ENCODE data around the gene SORL1-AS1.
"Not testable (repeated sequence)": the region's sequence is repeated elsewhere in the genome, so short reads cannot be mapped to it uniquely, and the experiment has no call there.

The SORL1-AS1 gene

GRCh38 chr11:121414141-121414913 lies 38.4 kb downstream of the SORL1-AS1 start:
- intact Hi-C loops (cut with DNase I): no loop called here
- Histone ChIP-seq H3K4me1 (ENCODE audit: control insufficient read depth in 2 of 3, insufficient read depth in 2 of 3, low read depth in 1 of 3, low read length in 3 of 3) (peaks cover 0 to 9% (median 0%) of the 10 kb centered on the region in 3 donors), H3K9me3 (ENCODE audit: control insufficient read depth in 2 of 3, insufficient read depth in 1 of 3, low read length in 3 of 3) (no peaks in the 10 kb centered on the region), H3K4me3 (ENCODE audit: low read length in 3 of 3) (no peak overlapping the region), H3K27me3 (ENCODE audit: control insufficient read depth, insufficient read depth, low read length) (no peaks in the 10 kb centered on the region), H3K36me3 (ENCODE audit: control insufficient read depth in 2 of 3, insufficient read depth in 3 of 3, low read length in 3 of 3) (no peaks in the 10 kb centered on the region), H3K27ac (ENCODE audit: low read depth in 2 of 2, low read length in 2 of 2) (no peak overlapping the region), H3K9ac (ENCODE audit: low read length in 3 of 3) (no peak overlapping the region)
- TF ChIP-seq CTCF (IDR thresholded peaks at IDR 0.05; ENCODE audit: borderline replicate concordance, extremely low read depth, insufficient read depth): no peak
- FAIRE-seq: no peak
- DNase-seq: no peak

GRCh38 chr11:121412711-121413415 lies 39.9 kb downstream of the SORL1-AS1 start:
- FAIRE-seq (no peak), DNase-seq (no peak)
- Histone ChIP-seq H3K9me3 (ENCODE audit: control insufficient read depth in 2 of 3, insufficient read depth in 1 of 3, low read length in 3 of 3) (no peaks in the 10 kb centered on the region), H3K27ac (ENCODE audit: low read depth in 2 of 2, low read length in 2 of 2) (no peak overlapping the region), H3K4me1 (ENCODE audit: control insufficient read depth in 2 of 3, insufficient read depth in 2 of 3, low read depth in 1 of 3, low read length in 3 of 3) (peaks cover 0 to 6% (median 0%) of the 10 kb centered on the region in 3 donors), H3K9ac (ENCODE audit: low read length in 3 of 3) (no peak overlapping the region), H3K4me3 (ENCODE audit: low read length in 3 of 3) (no peak overlapping the region), H3K36me3 (ENCODE audit: control insufficient read depth in 2 of 3, insufficient read depth in 3 of 3, low read length in 3 of 3) (no peaks in the 10 kb centered on the region), H3K27me3 (ENCODE audit: control insufficient read depth, insufficient read depth, low read length) (no peaks in the 10 kb centered on the region)
- TF ChIP-seq CTCF (IDR thresholded peaks at IDR 0.05; ENCODE audit: borderline replicate concordance, extremely low read depth, insufficient read depth): no peak
- intact Hi-C loops (cut with DNase I): no loop called here

GRCh38 chr11:121412000-121412587 lies 40.7 kb downstream of the SORL1-AS1 start:
- DNase-seq: no peak
- TF ChIP-seq CTCF (IDR thresholded peaks at IDR 0.05; ENCODE audit: borderline replicate concordance, extremely low read depth, insufficient read depth): no peak
- Histone ChIP-seq H3K9ac (ENCODE audit: low read length in 3 of 3) (no peak overlapping the region), H3K27ac (ENCODE audit: low read depth in 2 of 2, low read length in 2 of 2) (no peak overlapping the region), H3K9me3 (ENCODE audit: control insufficient read depth in 2 of 3, insufficient read depth in 1 of 3, low read length in 3 of 3) (no peaks in the 10 kb centered on the region), H3K36me3 (ENCODE audit: control insufficient read depth in 2 of 3, insufficient read depth in 3 of 3, low read length in 3 of 3) (no peaks in the 10 kb centered on the region), H3K27me3 (ENCODE audit: control insufficient read depth, insufficient read depth, low read length) (no peaks in the 10 kb centered on the region), H3K4me3 (ENCODE audit: low read length in 3 of 3) (no peak overlapping the region), H3K4me1 (ENCODE audit: control insufficient read depth in 2 of 3, insufficient read depth in 2 of 3, low read depth in 1 of 3, low read length in 3 of 3) (peaks cover 0 to 3% (median 0%) of the 10 kb centered on the region in 3 donors)
- FAIRE-seq: no peak
- intact Hi-C loops (cut with DNase I): no loop called here

GRCh38 chr11:121411330-121411729 lies 41.4 kb downstream of the SORL1-AS1 start:
- H3K9ac ChIP-seq (ENCODE audit: low read length in 3 of 3); H3K9me3 ChIP-seq (ENCODE audit: control insufficient read depth in 2 of 3, insufficient read depth in 1 of 3, low read length in 3 of 3); FAIRE-seq; intact Hi-C loops (cut with DNase I); H3K4me1 ChIP-seq (ENCODE audit: control insufficient read depth in 2 of 3, insufficient read depth in 2 of 3, low read depth in 1 of 3, low read length in 3 of 3); H3K27me3 ChIP-seq (ENCODE audit: control insufficient read depth, insufficient read depth, low read length); H3K4me3 ChIP-seq (ENCODE audit: low read length in 3 of 3); DNase-seq; H3K27ac ChIP-seq (ENCODE audit: low read depth in 2 of 2, low read length in 2 of 2); H3K36me3 ChIP-seq (ENCODE audit: control insufficient read depth in 2 of 3, insufficient read depth in 3 of 3, low read length in 3 of 3): not testable (repeated sequence)

- H3K9me3 ChIP-seq (ENCODE audit: control insufficient read depth in 2 of 3, insufficient read depth in 1 of 3, low read length in 3 of 3); H3K27ac ChIP-seq (ENCODE audit: low read depth in 2 of 2, low read length in 2 of 2); intact Hi-C loops (cut with DNase I); H3K9ac ChIP-seq (ENCODE audit: low read length in 3 of 3); H3K36me3 ChIP-seq (ENCODE audit: control insufficient read depth in 2 of 3, insufficient read depth in 3 of 3, low read length in 3 of 3); H3K27me3 ChIP-seq (ENCODE audit: control insufficient read depth, insufficient read depth, low read length); H3K4me1 ChIP-seq (ENCODE audit: control insufficient read depth in 2 of 3, insufficient read depth in 2 of 3, low read depth in 1 of 3, low read length in 3 of 3); FAIRE-seq; DNase-seq; H3K4me3 ChIP-seq (ENCODE audit: low read length in 3 of 3): not testable (repeated sequence)
Observed at GRCh38 chr11:121410041-121410440, 42.7 kb downstream of the SORL1-AS1 start.

Measured in kidney (tissue), 13 donors.